Measurements from ENCODE around the gene SLF2.

SLF2 gene, protein sequence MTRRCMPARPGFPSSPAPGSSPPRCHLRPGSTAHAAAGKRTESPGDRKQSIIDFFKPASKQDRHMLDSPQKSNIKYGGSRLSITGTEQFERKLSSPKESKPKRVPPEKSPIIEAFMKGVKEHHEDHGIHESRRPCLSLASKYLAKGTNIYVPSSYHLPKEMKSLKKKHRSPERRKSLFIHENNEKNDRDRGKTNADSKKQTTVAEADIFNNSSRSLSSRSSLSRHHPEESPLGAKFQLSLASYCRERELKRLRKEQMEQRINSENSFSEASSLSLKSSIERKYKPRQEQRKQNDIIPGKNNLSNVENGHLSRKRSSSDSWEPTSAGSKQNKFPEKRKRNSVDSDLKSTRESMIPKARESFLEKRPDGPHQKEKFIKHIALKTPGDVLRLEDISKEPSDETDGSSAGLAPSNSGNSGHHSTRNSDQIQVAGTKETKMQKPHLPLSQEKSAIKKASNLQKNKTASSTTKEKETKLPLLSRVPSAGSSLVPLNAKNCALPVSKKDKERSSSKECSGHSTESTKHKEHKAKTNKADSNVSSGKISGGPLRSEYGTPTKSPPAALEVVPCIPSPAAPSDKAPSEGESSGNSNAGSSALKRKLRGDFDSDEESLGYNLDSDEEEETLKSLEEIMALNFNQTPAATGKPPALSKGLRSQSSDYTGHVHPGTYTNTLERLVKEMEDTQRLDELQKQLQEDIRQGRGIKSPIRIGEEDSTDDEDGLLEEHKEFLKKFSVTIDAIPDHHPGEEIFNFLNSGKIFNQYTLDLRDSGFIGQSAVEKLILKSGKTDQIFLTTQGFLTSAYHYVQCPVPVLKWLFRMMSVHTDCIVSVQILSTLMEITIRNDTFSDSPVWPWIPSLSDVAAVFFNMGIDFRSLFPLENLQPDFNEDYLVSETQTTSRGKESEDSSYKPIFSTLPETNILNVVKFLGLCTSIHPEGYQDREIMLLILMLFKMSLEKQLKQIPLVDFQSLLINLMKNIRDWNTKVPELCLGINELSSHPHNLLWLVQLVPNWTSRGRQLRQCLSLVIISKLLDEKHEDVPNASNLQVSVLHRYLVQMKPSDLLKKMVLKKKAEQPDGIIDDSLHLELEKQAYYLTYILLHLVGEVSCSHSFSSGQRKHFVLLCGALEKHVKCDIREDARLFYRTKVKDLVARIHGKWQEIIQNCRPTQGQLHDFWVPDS

DNA sequence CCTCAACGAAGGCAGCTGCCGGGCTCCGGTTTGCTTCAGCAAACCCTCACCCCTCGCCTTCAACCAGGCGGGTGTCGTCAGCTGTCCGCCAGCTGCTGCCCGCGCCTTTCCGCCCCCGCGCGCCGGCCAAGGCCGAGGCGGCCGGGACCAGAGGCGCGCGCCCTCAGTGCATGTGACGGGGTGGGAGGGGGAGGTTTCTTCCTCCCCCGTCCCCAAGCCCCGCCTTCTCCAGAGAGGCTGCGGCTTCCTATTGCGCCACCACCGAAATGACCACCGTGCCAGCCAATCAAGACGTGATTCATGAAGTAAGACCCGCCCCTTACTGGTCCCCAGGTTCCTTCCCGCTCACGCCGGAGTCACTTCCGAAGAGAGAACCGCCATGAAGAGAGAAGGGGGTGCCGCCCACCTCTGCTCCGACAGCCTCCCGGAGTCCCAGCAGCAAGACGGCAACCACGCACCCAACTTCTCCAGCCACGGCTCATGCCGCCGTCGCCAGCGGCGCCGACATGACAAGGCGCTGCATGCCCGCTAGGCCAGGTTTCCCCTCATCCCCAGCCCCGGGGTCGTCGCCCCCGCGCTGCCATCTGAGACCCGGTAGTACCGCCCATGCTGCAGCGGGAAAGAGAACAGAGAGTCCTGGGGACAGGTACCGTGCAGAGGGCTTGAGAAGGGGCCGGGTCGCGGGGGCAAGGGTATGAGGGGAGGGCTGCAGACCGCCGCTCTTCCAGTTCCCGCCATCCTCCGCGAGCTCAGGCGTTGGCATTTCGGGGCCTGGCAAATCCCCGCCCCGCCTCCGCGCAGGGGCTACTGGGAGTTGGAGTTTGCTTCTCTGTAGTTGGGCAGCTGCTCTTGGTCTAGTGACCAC lies at the start of gene SLF2:
Gene SLF2, plus strand, starts transcription at position 359 of the 865 bp plus-strand sequence. Its CDS starts 148 bp downstream, at position 507.
- peak within 1 kb of the TSS; percentile 93 for H3K27ac ChIP-seq (ENCODE audit: low read depth, low read length)
- H3K4me3 ChIP-seq (ENCODE audit: low read depth in 1 of 5, low read length in 5 of 5), result peak within 1 kb of the TSS; percentile 90 to 99 (median 98)
- H3K9me3 ChIP-seq (ENCODE audit: control insufficient read depth in 5 of 5, low read length in 5 of 5), result no peaks in the 10 kb centered on the region
- H3K27me3 ChIP-seq (ENCODE audit: control insufficient read depth in 5 of 5, insufficient read depth in 4 of 5, low read length in 5 of 5), result no peaks in the 10 kb centered on the region
- H3K4me1 ChIP-seq (ENCODE audit: control insufficient read depth in 5 of 5, insufficient read depth in 5 of 5, low read length in 5 of 5), result peaks cover 3 to 30% (median 24%) of the 10 kb centered on the region in 5 donors
- peaks cover 5 to 14% (median 13%) of the 10 kb centered on the region in 5 donors for H3K36me3 ChIP-seq (ENCODE audit: control insufficient read depth in 5 of 5, insufficient read depth in 5 of 5, low read length in 5 of 5)
- peak within 1 kb of the TSS; percentile 71 to 97 (median 89) for H3K9ac ChIP-seq (ENCODE audit: low read length in 5 of 5)

DNA sequence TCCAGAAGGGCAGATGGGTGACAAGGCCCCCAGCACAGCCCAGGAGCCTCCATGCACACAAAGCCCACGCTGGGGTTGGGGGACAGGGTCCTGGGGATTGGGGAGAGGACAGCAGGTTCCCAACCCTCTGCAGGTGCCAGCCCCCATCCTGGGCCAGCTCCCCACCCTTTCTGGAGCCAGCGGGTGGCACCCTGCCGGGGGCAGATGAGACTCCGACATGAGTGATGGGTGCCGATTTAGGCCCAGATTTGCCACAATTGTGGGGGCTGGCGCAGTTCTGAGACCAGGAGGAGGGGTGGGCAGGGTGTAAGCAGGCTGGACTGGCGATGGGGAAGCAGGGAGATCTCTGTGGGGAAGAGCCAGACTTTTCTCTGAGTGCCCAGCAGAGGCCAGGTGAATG lies 49.3 kb upstream of the SLF2 start:
- H3K4me3 ChIP-seq (ENCODE audit: low read depth in 1 of 5, low read length in 5 of 5), result no peak overlapping the region
- H3K27me3 ChIP-seq (ENCODE audit: control insufficient read depth in 5 of 5, insufficient read depth in 4 of 5, low read length in 5 of 5), result peaks cover 17 to 66% (median 41%) of the 10 kb centered on the region in 5 donors

DNA sequence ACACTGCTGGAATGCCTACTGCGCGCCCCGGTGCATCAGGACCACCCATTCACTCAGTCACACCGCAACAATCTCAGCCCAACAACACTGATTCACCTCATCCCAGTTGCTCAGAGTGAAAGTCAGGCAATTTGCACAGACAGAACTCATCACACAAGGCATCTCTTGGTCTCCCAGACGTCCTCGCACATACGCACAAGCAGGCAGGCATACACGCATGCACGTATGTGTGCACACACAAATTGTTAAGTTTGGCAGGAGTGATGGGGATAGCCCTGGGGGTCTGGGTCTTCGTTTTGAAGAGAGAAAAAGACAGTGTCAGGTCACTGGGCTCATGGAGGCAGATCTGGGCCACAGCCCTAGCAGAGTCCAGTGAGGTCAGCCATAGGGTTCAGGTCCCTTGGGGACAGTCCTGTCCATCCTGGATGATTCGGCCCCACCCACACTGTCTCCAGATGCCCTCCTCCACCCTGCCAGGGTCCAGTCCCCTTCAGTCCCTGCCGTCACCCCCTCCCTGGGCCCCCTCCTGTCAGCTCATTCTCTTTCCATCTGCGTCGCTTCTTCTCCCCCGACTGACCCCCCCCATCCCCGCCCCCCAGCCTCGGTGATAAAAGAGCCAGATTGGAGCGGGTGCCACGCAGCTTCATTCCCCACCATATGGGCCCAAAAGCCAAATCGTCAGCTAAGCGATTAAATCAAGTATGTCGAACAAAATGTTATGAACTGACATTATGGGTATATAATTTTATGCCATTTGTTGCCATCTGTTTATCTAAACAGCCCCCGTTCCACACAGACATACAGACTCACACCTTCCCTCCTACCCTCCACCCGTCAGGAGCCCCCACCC lies 48.5 kb upstream of the SLF2 start:
- Histone ChIP-seq H3K27ac (ENCODE audit: low read depth, low read length) (no peak overlapping the region), H3K4me3 (ENCODE audit: low read depth in 1 of 5, low read length in 5 of 5) (no peak overlapping the region), H3K36me3 (ENCODE audit: control insufficient read depth in 5 of 5, insufficient read depth in 5 of 5, low read length in 5 of 5) (no peaks in the 10 kb centered on the region), H3K9ac (ENCODE audit: low read length in 5 of 5) (no peak overlapping the region), H3K9me3 (ENCODE audit: control insufficient read depth in 5 of 5, low read length in 5 of 5) (no peaks in the 10 kb centered on the region), H3K27me3 (ENCODE audit: control insufficient read depth in 5 of 5, insufficient read depth in 4 of 5, low read length in 5 of 5) (peaks cover 21 to 62% (median 35%) of the 10 kb centered on the region in 5 donors), H3K4me1 (ENCODE audit: control insufficient read depth in 5 of 5, insufficient read depth in 5 of 5, low read length in 5 of 5) (no peaks in the 10 kb centered on the region)

More for the DNA sequence above, 49.3 kb upstream of the SLF2 start:
- Histone ChIP-seq H3K27ac (ENCODE audit: low read depth, low read length) (no peak overlapping the region), H3K9me3 (ENCODE audit: control insufficient read depth in 5 of 5, low read length in 5 of 5) (no peaks in the 10 kb centered on the region), H3K9ac (ENCODE audit: low read length in 5 of 5) (peak overlapping the region in 1 of 5 donors; percentile 7), H3K36me3 (ENCODE audit: control insufficient read depth in 5 of 5, insufficient read depth in 5 of 5, low read length in 5 of 5) (no peaks in the 10 kb centered on the region), H3K4me1 (ENCODE audit: control insufficient read depth in 5 of 5, insufficient read depth in 5 of 5, low read length in 5 of 5) (no peaks in the 10 kb centered on the region)

DNA sequence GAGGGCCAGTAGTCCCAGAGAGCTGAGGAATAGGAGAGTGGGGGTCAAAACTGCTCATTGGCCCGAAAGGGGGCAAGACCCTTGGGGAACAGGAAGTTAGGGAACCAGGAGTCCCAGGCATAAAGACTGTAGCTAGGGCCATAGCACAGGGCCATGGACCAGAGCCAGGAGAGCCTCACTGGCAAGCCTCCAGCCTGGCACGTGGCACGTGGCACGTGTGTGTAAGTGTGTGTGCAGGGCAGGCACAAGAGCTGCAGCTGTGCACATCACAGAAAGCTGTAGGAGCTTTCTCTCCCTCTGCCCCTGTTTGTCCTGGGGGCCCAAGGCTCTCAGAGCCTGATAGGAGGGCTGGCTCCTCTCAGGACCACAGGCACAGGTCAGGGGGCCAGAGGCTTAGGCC lies 47.8 kb upstream of the SLF2 start:
- Histone ChIP-seq H3K9ac (ENCODE audit: low read length in 5 of 5) (no peak overlapping the region), H3K27me3 (ENCODE audit: control insufficient read depth in 5 of 5, insufficient read depth in 4 of 5, low read length in 5 of 5) (peaks cover 22 to 57% (median 35%) of the 10 kb centered on the region in 5 donors), H3K9me3 (ENCODE audit: control insufficient read depth in 5 of 5, low read length in 5 of 5) (no peaks in the 10 kb centered on the region), H3K36me3 (ENCODE audit: control insufficient read depth in 5 of 5, insufficient read depth in 5 of 5, low read length in 5 of 5) (no peaks in the 10 kb centered on the region), H3K27ac (ENCODE audit: low read depth, low read length) (no peak overlapping the region), H3K4me1 (ENCODE audit: control insufficient read depth in 5 of 5, insufficient read depth in 5 of 5, low read length in 5 of 5) (no peaks in the 10 kb centered on the region), H3K4me3 (ENCODE audit: low read depth in 1 of 5, low read length in 5 of 5) (no peak overlapping the region)

DNA sequence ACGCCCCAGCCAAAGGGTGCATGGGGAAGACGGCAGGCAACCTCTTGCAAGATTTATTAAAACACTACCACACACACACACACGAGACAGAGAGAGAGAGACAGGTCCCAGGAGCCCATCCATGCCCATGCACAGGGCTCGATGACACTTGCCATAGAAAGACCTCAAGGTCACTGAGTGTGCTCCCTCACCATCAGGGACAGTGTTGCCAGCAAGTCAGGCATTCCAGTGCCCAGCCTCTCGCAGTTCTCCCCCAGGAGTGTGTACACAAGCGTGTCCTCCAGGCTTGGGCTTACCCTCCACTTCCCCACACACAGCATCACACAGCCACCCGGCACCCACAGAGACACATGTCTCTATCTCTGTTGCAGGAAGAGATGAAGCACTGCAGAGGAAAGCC lies 46.8 kb upstream of the SLF2 start:
- Histone ChIP-seq H3K27ac (ENCODE audit: low read depth, low read length) (no peak overlapping the region), H3K9ac (ENCODE audit: low read length in 5 of 5) (no peak overlapping the region), H3K4me3 (ENCODE audit: low read depth in 1 of 5, low read length in 5 of 5) (no peak overlapping the region), H3K27me3 (ENCODE audit: control insufficient read depth in 5 of 5, insufficient read depth in 4 of 5, low read length in 5 of 5) (peaks cover 22 to 55% (median 35%) of the 10 kb centered on the region in 5 donors), H3K36me3 (ENCODE audit: control insufficient read depth in 5 of 5, insufficient read depth in 5 of 5, low read length in 5 of 5) (no peaks in the 10 kb centered on the region), H3K4me1 (ENCODE audit: control insufficient read depth in 5 of 5, insufficient read depth in 5 of 5, low read length in 5 of 5) (no peaks in the 10 kb centered on the region), H3K9me3 (ENCODE audit: control insufficient read depth in 5 of 5, low read length in 5 of 5) (no peaks in the 10 kb centered on the region)

DNA sequence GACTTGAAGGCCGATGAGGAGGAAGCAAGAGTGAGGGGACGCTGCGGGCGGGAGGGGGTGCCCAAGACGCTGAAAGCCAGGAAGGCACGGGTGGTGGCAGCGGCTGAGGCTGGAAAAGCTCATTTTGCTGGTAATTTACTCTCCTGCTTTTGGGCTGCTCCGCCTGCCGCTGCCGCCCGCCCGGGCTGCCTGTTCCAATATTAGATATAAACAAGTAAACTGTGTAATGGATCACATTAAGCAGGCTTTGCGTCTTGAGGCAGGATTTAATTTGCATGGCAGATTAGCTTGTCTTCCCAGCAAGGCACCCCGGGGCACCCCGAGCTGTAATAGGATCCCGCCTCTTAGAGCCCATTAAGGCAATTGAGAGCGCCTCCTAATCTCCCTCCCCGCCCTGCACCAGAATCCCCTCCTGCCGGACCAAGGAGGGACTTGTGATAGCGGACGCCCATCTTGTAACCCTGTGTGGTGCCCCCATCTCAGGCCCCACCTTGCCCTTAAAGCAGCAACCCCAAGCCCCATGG lies 46.1 kb upstream of the SLF2 start:
- no peaks in the 10 kb centered on the region for H3K4me1 ChIP-seq (ENCODE audit: control insufficient read depth in 5 of 5, insufficient read depth in 5 of 5, low read length in 5 of 5)
- H3K9ac ChIP-seq (ENCODE audit: low read length in 5 of 5), result no peak overlapping the region
- H3K27me3 ChIP-seq (ENCODE audit: control insufficient read depth in 5 of 5, insufficient read depth in 4 of 5, low read length in 5 of 5), result peaks cover 22 to 52% (median 35%) of the 10 kb centered on the region in 5 donors
- H3K9me3 ChIP-seq (ENCODE audit: control insufficient read depth in 5 of 5, low read length in 5 of 5), result no peaks in the 10 kb centered on the region
- no peak overlapping the region for H3K27ac ChIP-seq (ENCODE audit: low read depth, low read length)
- H3K36me3 ChIP-seq (ENCODE audit: control insufficient read depth in 5 of 5, insufficient read depth in 5 of 5, low read length in 5 of 5), result no peaks in the 10 kb centered on the region
- H3K4me3 ChIP-seq (ENCODE audit: low read depth in 1 of 5, low read length in 5 of 5), result no peak overlapping the region

DNA sequence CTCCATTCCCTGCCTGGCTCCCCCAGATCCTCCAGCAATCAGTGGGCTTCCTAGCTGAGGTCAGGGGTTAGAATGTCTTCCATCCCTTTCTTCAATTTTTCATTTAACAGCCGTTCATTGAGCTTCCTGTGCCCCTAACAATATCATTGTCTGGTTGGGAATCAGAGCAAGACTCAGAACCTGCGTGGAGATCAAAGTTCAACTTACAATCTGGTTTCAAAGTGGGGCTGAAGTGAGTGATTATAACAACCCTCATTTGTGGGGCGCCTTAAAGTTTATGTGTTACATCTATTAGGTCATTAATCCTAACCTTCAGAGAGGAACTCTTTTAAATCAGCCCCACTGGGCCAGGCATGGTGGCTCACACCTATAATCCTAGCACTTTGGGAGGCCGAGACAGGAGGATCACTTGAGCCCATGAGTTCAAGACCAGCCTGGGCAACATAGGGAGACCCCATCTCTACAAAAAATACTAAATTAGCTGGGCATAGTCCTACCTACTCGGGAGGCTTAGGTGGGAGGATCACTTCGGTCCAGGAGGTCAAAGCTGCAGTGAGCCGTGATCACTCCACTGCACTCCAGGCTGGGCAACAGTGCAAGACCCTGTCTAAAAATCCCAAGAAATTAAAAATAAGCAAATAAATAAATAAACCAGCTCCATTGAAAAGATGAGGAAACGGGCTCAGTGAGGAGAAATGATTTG lies 45.4 kb upstream of the SLF2 start:
- Histone ChIP-seq H3K4me3 (ENCODE audit: low read depth in 1 of 5, low read length in 5 of 5) (no peak overlapping the region), H3K36me3 (ENCODE audit: control insufficient read depth in 5 of 5, insufficient read depth in 5 of 5, low read length in 5 of 5) (no peaks in the 10 kb centered on the region), H3K27me3 (ENCODE audit: control insufficient read depth in 5 of 5, insufficient read depth in 4 of 5, low read length in 5 of 5) (peaks cover 22 to 52% (median 35%) of the 10 kb centered on the region in 5 donors), H3K9ac (ENCODE audit: low read length in 5 of 5) (no peak overlapping the region), H3K27ac (ENCODE audit: low read depth, low read length) (no peak overlapping the region), H3K9me3 (ENCODE audit: control insufficient read depth in 5 of 5, low read length in 5 of 5) (no peaks in the 10 kb centered on the region), H3K4me1 (ENCODE audit: control insufficient read depth in 5 of 5, insufficient read depth in 5 of 5, low read length in 5 of 5) (no peaks in the 10 kb centered on the region)

DNA sequence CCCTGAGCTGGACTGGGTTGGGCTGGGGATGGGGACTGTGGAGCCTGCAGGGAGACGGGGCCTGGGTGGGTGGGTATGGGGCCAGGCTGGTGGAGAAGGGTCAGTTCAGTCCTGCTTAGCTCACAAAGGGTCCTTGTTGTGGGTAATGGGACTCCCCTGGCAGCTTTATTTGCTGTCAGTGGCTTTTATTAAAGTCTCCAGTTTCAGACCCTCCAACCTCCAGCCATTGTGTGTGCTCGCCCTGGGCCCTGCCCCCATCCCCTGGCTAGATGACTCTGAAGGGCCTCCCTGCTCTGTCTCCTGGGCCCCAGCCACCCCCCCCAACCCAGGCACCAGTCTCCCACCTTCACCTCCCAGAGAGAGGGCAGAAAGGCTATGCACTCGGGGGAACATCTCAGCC lies 44.4 kb upstream of the SLF2 start:
- Histone ChIP-seq H3K4me1 (ENCODE audit: control insufficient read depth in 5 of 5, insufficient read depth in 5 of 5, low read length in 5 of 5) (no peaks in the 10 kb centered on the region), H3K9me3 (ENCODE audit: control insufficient read depth in 5 of 5, low read length in 5 of 5) (no peaks in the 10 kb centered on the region), H3K4me3 (ENCODE audit: low read depth in 1 of 5, low read length in 5 of 5) (no peak overlapping the region), H3K27ac (ENCODE audit: low read depth, low read length) (no peak overlapping the region), H3K27me3 (ENCODE audit: control insufficient read depth in 5 of 5, insufficient read depth in 4 of 5, low read length in 5 of 5) (peaks cover 28 to 52% (median 42%) of the 10 kb centered on the region in 5 donors), H3K36me3 (ENCODE audit: control insufficient read depth in 5 of 5, insufficient read depth in 5 of 5, low read length in 5 of 5) (no peaks in the 10 kb centered on the region), H3K9ac (ENCODE audit: low read length in 5 of 5) (no peak overlapping the region)

Measured in subcutaneous abdominal adipose tissue (tissue), 5 donors.